HG03064 (cell line): Measurements from ENCODE around the gene C5AR1.
"Not testable (repeated sequence)": the region's sequence is repeated elsewhere in the genome, so short reads cannot be mapped to it uniquely, and the experiment has no call there.

ENCODE experiments used
- ATAC-seq: cut with Tn5 transposase; IDR thresholded peaks from one replicate; pipeline ENCODE4 v1.9.1; 2021; ENCODE audit warnings: low read depth; ENCODE audit not compliant: unreplicated experiment

The C5AR1 gene

DNA sequence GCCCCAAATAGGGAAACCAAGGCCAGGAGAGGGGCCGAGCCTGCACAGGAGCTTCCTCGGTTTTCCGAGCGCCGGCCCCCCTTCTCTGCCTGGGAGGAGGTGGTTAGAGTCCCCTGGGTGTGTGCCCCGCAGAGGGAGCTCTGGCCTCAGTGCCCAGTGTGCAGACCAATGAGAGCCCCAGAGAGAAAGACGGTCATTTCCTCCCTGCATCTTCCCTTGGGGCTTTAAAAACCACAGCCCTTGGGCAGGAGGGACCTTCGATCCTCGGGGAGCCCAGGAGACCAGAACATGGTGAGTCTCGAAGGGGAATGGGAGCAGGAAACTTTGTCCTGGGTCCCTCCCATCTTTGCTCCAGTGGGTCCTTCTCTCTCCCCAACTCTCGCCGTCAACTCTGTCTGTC lies at the start of gene C5AR1:
Gene C5AR1, plus strand, starts transcription at position 254 of the 400 bp plus-strand sequence. Its CDS starts 35 bp downstream, at position 289.
- ATAC-seq: no peak

DNA sequence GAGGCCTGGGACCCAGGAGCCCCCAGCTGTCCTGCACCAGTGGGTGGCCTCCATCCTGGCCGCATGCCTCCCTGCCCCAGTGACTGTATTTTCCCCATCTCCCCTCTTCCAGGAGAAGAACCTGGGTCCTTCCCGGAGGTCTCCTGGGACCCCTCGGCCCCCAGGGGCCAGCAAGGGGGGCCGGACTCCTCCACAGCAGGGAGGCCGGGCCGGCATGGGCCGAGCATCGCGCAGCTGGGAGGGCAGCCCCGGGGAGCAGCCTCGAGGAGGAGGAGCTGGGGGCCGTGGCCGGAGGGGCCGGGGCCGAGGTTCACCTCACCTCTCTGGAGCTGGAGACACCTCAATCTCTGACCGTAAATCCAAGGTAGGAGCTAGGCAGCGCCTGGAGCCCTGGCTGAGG lies 49.2 kb upstream of the C5AR1 start:
- ATAC-seq: no peak

DNA sequence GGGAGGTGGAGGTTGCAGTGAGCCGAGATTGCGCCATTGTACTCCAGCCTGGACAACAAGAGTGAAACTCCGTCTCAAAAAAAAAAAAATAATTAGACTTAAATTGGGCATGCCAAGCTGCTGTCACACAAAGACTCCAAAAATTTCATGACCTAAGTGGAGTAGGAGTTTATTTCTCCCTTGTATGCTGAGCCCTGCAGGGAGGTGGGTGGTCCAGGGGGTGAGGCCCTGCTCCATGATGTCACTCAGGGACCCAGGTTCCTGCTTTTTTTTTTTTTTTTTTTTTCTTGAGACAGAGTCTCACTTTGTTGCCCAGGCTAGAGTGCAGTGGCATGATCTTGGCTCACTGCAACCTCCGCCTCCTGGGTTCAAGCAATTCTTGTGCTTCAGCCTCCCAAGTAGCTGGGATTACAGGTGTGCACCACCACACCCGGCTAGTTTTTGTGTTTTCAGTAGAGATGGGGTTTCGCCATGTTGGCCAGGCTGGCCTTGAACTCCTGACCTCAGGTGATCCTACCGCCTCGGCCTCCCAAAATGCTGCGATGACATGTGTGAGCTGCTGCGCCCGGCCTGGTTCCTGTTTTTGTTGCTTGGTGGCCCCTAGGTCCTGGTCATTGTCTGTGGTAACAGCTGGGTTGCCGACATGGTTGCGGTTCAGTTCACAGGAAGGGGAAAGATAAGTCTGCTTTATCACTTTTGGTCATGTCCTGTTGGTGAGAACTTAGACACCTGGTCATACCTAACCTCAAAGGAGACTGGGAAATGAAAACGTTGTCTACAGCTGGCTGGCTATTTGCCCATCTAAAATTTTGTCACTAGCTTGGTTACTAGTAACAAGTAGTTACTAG lies 47.5 kb upstream of the C5AR1 start:
- not testable (repeated sequence) for ATAC-seq

DNA sequence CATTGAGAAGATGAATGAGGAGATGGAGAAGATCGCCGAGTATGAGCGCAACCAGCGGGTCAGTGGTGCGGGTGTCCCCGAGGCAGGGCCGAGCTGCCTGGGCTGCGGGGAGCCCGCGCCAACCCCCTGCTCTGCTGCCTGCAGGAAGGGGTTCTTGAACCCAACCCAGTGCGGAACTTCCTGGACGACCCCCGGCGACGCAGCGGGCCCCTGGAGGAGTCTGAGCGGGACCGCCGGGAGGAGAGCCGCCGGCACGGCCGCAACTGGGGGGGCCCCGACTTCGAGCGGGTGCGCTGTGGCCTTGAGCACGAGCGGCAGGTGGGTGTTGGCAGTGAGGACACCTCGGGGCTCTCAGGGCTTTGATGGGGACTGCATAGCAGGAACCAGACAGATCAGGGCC lies 45.0 kb upstream of the C5AR1 start:
- no peak for ATAC-seq

DNA sequence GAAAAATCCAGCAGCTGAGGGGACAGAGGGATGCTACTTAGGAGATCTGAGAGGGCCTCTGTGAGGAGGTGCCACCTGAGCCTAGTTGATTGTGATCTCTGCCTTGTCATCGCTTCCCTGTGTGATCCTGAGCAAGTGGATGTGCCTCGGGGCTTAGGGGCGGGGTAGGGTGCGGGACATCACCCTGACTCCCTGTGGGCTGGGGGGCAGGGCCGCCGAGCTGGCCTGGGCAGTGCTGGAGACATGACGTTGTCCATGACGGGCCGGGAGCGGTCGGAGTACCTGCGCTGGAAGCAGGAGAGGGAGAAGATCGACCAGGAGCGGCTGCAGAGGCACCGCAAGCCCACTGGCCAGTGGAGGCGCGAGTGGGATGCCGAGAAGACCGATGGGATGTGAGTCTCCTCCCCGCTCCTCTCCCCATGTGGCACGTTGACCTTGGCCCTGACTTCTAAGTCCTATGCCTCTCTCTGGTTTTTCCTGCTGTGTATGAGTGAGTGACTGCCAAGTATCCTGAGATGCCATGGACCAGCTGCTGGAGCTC lies 43.2 kb upstream of the C5AR1 start:
- no peak for ATAC-seq

DNA sequence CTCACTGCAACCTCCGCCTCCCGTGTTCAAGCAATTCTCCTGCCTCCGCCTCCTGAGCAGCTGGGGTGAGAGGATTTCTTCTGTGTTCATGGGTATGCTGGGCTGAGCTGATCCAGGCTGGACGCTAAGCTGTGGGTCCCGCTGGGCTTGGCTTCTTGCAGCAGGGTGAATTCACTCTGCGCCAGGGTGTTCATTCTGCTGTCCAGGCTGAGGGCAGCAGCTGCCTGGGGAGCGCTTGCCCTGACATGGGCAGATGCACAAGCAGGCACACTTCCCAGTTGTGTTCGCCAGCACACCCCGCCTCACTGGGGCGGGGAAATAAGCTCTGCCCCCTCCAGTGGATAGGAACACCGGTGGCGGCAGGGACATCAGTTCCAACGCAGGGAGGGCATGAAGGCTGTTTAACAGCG lies 42.3 kb upstream of the C5AR1 start:
- ATAC-seq: no peak

DNA sequence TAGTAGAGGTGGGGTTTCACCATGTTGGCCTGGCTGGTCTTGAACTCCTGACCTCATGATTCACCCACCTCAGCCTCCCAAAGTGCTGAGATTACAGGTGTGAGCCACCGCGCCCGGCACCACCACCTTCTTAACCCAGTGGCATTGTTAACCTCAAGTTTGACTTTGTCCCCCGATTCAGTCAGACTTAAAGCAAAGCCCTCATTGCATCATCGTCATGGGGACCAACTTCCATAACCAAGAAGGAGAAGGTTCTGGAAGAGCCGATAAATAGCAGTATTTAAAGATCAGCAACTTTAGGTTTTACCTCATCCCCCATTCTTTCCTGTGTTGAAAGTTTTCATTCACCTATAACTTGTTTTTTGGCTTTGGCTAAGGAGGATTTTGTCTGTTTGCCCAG lies 41.6 kb upstream of the C5AR1 start:
- no peak for ATAC-seq

DNA sequence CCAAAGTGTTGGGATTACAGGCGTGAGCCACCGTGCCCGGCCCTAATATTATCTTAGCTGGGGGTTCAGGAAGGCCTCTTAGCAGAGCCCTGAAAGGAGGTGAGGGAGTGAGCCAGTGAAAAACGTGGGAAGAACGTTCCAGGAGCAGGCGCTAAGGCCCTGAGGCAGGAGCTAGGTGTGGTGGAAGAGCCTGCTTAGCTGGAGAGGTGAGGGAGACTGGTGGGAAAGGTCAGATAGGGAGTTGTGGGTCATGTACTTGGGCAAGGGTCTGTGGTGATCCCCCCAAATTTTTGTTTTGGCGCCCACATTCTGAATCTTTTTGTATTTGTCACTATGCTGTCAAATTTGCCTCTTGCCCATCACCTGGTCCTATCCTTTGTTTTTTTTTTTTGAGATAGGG lies 40.1 kb upstream of the C5AR1 start:
- no peak for ATAC-seq

DNA sequence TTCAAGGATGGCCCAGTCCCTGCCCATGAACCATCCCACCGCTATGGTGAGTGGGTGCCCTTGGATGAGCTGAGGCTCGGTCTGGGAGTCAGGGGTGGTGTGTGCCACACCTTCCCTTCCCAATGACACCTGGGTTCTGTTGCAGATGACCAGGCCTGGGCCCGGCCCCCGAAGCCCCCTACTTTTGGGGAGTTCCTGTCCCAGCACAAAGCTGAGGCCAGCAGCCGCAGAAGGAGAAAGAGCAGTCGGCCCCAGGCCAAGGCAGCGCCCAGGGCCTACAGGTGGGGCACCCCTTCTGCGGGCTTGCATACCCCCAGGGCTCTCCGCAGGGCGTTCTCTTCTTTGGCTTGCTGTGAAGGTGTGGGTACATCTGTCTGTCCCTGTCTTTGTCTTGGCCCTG lies 39.3 kb upstream of the C5AR1 start:
- no peak for ATAC-seq

DNA sequence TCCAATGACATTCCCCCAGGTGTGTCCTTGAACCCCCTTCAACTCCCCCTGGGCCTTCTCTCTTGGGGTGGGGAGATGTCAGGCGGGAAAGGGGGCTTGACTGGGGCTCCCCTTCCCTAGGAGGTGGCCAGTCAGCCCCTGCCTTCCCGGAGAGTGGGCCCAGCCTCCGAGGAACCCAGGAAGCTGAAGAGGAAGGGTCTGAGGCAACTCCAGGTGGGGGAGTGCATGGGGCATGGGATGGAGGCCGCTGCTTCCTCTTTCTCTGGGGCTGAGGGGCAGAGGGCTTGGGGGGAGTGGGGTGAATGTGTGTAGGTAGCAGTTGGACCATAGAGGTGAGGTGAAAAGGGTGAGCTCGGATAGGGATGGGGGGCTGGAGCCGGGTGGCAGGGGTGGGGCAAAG lies 37.7 kb upstream of the C5AR1 start:
- ATAC-seq: no peak

DNA sequence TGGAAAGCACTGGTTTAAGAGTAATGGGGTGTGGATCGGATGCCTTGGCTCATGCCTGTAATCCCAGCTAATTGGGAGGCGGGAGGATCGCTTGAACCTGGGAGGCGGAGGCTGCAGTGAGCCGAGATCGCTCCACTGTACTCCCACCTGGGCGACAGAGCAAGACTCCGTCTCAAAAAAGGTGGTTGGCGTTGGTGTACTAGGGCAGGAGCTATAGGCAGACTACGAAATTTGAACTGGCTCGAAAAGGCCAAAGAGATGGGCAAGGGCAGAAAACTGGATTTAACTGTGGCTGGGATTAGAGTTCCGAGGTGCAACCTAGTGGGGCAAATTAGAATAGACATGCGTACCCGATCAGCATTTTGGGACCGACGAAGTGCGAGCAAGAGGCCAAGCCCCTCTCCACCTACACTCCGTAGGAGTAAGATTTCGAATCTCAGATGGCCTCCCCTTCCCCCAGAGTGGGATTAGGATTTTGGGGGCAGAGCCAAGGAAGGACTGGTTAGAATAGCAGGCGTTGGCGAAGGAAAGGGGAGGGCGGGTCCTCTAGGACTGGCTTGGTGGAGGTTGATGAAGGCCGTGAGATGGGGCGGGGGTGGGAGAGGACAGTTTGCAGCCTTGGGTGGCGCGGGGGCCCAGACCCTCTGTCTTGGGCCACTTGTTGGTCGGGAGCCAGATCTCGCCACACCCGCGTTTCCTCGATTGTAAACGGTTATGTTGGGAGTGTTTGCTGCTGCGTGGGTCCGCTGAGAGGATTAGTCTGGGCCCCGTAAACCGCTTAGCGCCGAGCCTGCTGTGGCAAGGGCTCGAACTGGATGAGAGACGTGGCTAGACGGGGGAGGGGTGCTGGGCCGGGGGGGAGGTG lies 37.0 kb upstream of the C5AR1 start:
- ATAC-seq: no peak

DNA sequence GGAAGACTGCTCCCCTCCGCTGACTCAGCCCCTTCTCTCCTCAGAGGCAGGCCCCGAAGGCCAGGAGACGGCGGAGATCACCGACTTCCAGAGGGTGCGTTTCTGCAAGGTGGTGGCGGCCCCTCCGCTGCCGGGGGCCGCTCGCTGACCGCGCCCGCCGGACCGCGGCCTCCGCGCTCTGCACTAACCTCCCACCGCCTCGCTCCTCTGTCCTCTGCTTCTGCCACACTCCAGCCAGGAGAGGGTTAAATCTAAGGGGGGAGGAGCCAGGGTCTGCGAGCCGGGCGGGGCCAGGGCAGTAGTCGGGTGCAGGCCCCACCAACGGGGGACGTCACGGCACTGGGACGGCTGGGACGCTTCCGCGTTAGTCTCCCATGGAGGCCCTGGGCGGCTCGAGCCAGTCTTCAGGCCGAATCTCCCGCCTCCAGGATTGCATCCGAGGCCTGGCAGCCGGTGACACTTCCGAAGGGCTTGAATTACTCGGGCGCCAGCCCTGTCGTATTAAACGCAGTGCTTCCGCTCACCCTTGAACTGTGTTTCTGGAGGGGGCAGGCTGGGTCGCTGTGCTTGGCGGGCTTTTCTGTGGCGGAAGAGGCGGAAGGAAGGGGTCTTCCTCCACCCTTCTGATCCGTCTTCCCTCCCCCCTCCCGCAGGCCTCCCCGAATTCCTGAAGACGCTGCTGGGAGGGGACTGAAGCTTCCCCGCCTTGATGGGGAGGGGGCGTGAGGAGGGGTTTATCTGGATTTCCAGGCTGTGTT lies 36.2 kb upstream of the C5AR1 start:
- ATAC-seq: peak; percentile 37

DNA sequence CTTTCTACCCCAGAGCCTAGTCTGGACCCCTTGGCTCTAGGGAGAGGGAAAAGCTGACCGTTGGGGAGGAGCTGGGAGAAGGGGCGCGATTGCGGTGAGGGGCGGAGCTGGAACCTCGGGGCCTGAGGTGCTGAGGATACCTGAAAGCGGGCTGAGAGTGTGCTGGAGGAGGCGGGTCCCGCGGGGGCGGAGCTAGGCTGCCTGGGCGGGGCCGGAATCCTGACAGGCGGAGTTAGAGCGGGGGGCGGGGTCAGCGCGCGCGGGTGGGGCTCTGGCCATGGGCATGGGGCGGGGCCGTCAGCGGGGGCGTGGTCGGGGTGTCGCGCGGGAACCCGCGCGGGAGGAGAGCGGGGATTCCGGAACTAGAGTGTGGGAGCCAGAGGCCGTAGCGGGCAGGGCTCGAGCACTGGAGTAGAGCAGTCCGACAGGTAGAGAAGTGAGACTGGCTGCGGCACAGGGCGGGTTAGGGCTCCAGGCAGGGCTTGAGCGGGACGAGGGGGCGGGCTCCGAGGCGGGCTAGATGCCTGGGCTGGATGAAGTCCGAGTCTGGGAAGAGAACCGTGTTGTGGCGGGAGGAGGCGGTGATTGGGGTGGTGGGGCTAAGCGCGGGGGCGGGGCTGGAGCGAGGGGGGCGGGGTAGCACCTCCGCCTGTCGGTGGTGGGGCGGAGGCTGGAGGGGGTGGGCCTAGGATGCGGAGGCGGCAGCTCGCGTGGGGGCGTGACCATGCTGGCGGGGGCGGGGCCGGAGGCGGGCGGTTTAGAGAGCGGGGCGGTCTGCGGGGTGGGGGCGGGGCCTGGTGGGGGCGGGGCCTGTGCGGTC lies 35.4 kb upstream of the C5AR1 start, which contains the start of gene INAFM1:
Gene INAFM1, plus strand, starts transcription at position 815 of the 820 bp plus-strand sequence. CDS start 35 bp downstream, outside the sequence.
- ATAC-seq: peak; percentile 52

DNA sequence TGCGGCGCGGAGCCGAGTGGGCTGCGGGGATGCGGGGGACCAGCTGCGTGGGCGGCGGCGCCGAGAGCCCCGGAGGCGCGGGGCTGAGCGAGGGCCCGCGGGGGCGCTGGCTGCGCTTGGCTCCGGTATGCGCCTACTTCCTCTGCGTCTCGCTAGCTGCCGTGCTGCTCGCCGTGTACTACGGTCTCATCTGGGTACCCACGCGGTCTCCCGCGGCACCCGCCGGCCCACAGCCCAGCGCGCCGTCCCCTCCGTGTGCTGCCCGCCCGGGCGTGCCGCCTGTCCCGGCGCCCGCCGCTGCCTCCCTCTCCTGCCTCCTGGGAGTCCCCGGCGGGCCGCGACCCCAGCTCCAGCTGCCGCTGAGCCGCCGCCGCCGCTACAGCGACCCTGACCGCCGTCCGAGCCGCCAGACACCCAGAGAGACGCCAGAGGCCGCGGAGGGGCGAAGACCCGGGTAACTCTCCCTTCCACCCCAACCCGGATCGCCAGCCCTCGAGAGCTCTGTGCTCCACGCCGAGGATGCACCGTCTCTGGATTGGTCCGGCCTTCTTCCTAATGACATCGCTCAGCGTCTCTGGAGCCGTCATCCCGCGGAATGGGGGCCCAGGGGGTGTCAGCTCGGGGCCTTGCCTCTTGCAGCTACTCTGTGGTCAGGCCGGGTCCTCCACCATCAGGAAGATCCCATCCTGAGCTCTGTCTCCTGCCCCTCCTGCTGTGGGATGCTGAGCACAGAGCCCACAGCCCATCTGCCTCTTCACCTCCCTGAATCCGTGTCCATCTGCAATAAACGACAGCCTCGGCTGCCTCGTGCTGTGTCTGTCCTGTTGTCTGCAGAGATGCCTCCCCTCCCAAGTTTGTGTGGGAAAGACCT lies 34.5 kb upstream of the C5AR1 start:
- peak; percentile 5 for ATAC-seq

DNA sequence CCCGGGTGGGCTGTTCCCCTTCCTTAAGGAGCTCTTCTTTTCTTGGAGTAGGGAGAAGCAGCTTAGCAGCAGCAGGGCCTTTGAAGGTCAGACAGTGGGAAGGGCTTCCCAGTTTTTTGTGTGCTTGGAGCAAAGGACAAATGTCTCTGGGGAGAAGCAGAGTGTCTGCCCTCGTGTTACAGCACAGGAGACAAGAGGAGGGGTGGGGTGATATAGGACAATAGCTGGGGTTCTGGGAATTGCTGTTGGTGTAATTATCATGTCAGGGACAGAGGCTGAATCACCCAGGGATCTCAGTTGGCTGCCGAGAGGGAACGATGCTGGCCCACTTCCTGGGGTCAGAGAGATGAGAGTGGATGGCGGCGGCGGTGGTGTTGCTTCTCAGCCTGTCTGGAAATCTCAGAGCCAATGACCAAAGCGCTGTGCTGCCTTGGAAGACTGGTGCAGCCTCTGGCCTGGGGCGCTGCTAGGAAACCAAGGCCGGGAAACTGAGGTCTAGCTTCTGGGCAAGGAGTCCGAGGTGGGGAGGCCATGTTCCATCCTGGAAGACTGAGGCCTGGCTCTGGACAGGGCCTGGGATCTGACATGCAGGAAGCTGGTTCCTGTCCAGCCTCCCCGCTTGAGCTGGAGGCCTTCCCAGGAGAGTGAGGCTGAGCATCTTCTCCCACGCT lies 33.7 kb upstream of the C5AR1 start:
- ATAC-seq: no peak

DNA sequence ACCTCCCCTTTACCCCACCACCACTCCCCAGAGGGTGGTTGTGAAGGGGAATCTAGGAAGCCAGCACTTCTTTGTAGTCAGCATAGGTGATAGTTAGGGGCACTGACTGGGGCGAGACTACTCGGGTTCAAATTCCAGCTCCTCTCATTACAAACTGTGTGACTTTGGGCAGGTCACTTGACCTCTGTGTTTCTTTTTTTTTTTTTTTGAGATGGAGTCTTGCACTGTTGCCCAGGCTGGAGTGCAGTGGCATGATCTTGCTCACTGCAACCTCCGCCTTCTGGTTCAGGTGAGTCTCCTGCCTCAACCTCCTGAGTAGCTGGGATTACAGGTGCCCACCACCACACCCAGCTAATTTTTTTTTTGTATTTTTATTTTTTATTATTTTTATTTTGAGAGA lies 33.1 kb upstream of the C5AR1 start:
- ATAC-seq: not testable (repeated sequence)

DNA sequence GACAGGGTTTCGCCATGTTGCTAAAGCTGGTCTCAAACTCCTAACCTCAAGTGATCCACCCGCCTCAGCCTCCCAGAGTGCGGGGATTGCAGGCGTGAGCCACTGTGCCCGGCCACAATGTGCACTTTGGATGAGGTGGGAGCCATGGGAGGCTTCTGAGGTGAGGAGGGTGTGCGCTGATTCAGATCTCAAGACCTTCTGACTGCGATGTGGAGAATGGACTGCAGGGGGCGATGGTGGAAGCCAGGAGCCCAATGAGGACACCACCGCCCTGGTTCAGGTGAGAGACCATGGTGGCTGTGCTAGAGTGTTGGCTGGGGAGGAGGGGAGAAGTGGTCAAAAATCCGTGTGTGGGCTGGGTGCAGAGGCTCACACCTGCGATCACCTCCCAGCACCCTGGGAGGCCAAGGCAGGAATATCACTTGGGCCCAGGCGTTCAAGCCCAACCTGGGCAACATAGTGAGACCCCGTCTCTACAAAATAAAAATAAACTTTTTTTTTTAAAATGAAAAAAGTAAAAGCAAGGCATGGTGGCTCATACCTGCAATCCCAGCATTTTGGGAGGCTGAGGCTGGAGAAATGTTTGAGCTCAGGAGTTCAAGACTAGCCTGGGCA lies 29.4 kb upstream of the C5AR1 start:
- no peak for ATAC-seq
